Keratinocyte (primary cell): Measurements from ENCODE around the gene HS3ST3A1. TPM values are rescaled to one million over a fixed set of nuclear protein-coding genes. Genes with fewer than 3 reads are reported as not detected.
A peak's percentile ranks its signal among the peaks of the same experiment; 100 is the strongest.

ENCODE experiments used
- DNase-seq: peaks from one replicate; pipeline ENCODE4 v3.0.0-alpha.2; 2011; ENCODE audit warnings: low read depth, missing footprints, low spot score
- FAIRE-seq: peaks from 2 replicates; lab custom pipeline; 2011; peaks lifted over from hg19 to GRCh38; lab: Jason Lieb, UNC
- H2AFZ ChIP-seq: 2 replicates; pipeline ENCODE4 v1.6.0; 2012; ENCODE audit warnings: low read length, control low read depth, inconsistent platforms; ENCODE audit not compliant: control insufficient read depth
- H3K27ac ChIP-seq: 2 replicates; pipeline ENCODE4 v1.5.1; 2011; ENCODE audit warnings: low read length; ENCODE audit not compliant: control insufficient read depth, insufficient read depth
- H3K27me3 ChIP-seq: 3 replicates; pipeline ENCODE4 v1.6.0; 2011; ENCODE audit warnings: low read length; ENCODE audit not compliant: control insufficient read depth, insufficient read depth; ENCODE audit errors: extremely low read depth
- H3K36me3 ChIP-seq, 2 experiments: 2 replicates in 1 of 2; 3 replicates in 1 of 2; pipeline ENCODE4 v1.5.1; 2011; ENCODE audit warnings: low read length in 2 of 2, mild to moderate bottlenecking in 1 of 2; ENCODE audit not compliant: control insufficient read depth in 2 of 2, insufficient read depth in 2 of 2; ENCODE audit errors: extremely low read depth in 1 of 2
- H3K4me1 ChIP-seq: 3 replicates; pipeline ENCODE4 v1.5.1; 2011; ENCODE audit warnings: low read length; ENCODE audit not compliant: control insufficient read depth, insufficient read depth; ENCODE audit errors: extremely low read depth
- H3K4me2 ChIP-seq: 3 replicates; pipeline ENCODE4 v1.6.0; 2011; ENCODE audit warnings: low read depth, low read length; ENCODE audit not compliant: control insufficient read depth, insufficient read depth; ENCODE audit errors: extremely low read depth
- H3K4me3 ChIP-seq, 3 experiments: fragments of 200-600 bp in 1 of 3; sonication (generic) in 1 of 3; 2 replicates in 2 of 3; 3 replicates in 1 of 3; pipeline ENCODE4 v1.5.1; 2011 to 2016; ENCODE audit warnings: low read length in 3 of 3, mild to moderate bottlenecking in 3 of 3, control low read depth in 2 of 3, inconsistent platforms in 1 of 3, low read depth in 1 of 3, mixed read lengths in 1 of 3, mixed run types in 1 of 3, moderate library complexity in 1 of 3; ENCODE audit not compliant: control insufficient read depth in 2 of 3, insufficient read depth in 2 of 3; ENCODE audit errors: extremely low read depth in 1 of 3
- H3K79me2 ChIP-seq: 2 replicates; pipeline ENCODE4 v1.6.0; 2012; ENCODE audit warnings: low read length; ENCODE audit not compliant: control insufficient read depth, insufficient read depth
- H3K9ac ChIP-seq: 3 replicates; pipeline ENCODE4 v1.6.0; 2011; ENCODE audit warnings: low read length; ENCODE audit not compliant: control insufficient read depth, insufficient read depth; ENCODE audit errors: extremely low read depth
- H3K9me1 ChIP-seq: 3 replicates; pipeline ENCODE4 v1.6.0; 2011; ENCODE audit warnings: low read length; ENCODE audit not compliant: control insufficient read depth, insufficient read depth; ENCODE audit errors: extremely low read depth
- H3K9me3 ChIP-seq: 2 replicates; pipeline ENCODE4 v1.5.1; 2012; ENCODE audit warnings: low read depth, low read length; ENCODE audit not compliant: control insufficient read depth
- H4K20me1 ChIP-seq: 3 replicates; pipeline ENCODE4 v1.6.0; 2011; ENCODE audit warnings: low read length; ENCODE audit not compliant: control insufficient read depth, insufficient read depth; ENCODE audit errors: extremely low read depth
- EZH2 ChIP-seq: IDR thresholded peaks from one replicate; pipeline ENCODE4 v1.6.1; 2012; ENCODE audit warnings: inconsistent platforms, mild to moderate bottlenecking, low read length, moderate library complexity
- dilution Hi-C: fragments of 300-500 bp; cut with MboI; formaldehyde crosslinking; loops from one replicate; pipeline ENCODE4 v1.7.0; 2020; ENCODE audit warnings: low sequenced_read_pairs; ENCODE audit not compliant: extremely low pct_ligation_motif_present
- polyA plus RNA-seq, 5 experiments: library from polyadenylated mRNA; depleted of rRNA in 3 of 5; stranded (reverse) in 3 of 5; stranded (forward) in 1 of 5; unstranded in 1 of 5; fragments of >200 nt; gene quantifications; 1 replicate in 1 of 5; 2 replicates in 3 of 5; 3 replicates in 1 of 5; pipeline versions ENCODE4 v1.2.1 to v1.2.3, GENCODE V29; 2011 to 2012; ENCODE audit warnings: missing spikeins in 2 of 5, low read depth in 1 of 5, low replicate concordance in 1 of 5
- TF ChIP-seq, protein P1 (sequence below), 3 experiments: IDR thresholded peaks in 1 of 3; conservative IDR thresholded peaks in 1 of 3; optimal IDR thresholded peaks in 1 of 3; 2 replicates in 2 of 3; 3 replicates in 1 of 3; pipeline versions ENCODE3 to v1.5.1; 2011; ENCODE audit warnings: low read length in 3 of 3, mild to moderate bottlenecking in 3 of 3, moderate library complexity in 2 of 3, control low read depth in 1 of 3, inconsistent platforms in 1 of 3; ENCODE audit not compliant: insufficient read depth in 2 of 3; ENCODE audit errors: extremely low read depth in 1 of 3

Gene HS3ST3A1
- polyA plus RNA-seq, 1 donor (not counting 4 experiments of a cell fraction or from before 2014, with no cell fraction given): 0.04 TPM

DNA sequence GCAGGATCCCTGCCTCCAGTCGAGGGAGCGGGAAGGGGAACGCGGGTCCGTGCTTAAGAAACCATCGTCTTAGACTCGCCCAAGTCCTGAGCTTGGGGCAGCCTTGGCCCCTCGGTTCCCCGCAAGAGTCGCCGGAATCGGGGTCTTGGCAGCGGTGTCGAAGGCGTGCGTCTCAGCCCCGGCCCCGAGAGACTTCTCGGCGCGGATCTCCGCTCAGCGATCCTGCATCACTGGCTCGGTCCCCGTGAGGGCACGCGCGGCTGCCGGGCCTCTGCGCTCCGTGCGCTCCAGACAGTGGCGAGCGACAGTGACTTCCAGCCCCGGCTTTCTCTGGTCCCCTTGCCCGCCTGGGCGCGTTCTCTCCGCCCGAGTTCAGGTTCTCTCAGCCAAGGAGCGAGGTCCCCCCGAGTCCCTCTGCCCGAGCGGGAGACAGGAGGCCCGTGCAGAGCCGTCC, 380 bp downstream of the HS3ST3A1 start:
- Histone ChIP-seq H3K9me1 (no peaks in the 10 kb centered on the region), H3K79me2 (no peaks in the 10 kb centered on the region), H3K4me2 (peak overlapping the region; percentile 77), H3K36me3 (no peaks in the 10 kb centered on the region), H3K27ac (no peak overlapping the region), H3K4me3 (peak overlapping the region; percentile 41 to 51 (median 49)), H2AFZ (peak overlapping the region; percentile 69), H3K4me1 (no peaks in the 10 kb centered on the region), H3K9ac (peak overlapping the region; percentile 15), H3K27me3 (peaks cover 35% of the 10 kb centered on the region), H3K9me3 (no peaks in the 10 kb centered on the region), H4K20me1 (no peaks in the 10 kb centered on the region)
- DNase-seq: no peak
- no peak for FAIRE-seq
- TF ChIP-seq EZH2: peak; percentile 86
- TF ChIP-seq, protein P1, sequence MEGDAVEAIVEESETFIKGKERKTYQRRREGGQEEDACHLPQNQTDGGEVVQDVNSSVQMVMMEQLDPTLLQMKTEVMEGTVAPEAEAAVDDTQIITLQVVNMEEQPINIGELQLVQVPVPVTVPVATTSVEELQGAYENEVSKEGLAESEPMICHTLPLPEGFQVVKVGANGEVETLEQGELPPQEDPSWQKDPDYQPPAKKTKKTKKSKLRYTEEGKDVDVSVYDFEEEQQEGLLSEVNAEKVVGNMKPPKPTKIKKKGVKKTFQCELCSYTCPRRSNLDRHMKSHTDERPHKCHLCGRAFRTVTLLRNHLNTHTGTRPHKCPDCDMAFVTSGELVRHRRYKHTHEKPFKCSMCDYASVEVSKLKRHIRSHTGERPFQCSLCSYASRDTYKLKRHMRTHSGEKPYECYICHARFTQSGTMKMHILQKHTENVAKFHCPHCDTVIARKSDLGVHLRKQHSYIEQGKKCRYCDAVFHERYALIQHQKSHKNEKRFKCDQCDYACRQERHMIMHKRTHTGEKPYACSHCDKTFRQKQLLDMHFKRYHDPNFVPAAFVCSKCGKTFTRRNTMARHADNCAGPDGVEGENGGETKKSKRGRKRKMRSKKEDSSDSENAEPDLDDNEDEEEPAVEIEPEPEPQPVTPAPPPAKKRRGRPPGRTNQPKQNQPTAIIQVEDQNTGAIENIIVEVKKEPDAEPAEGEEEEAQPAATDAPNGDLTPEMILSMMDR (optimal IDR thresholded peaks at IDR 0.05 in 1 of 3, IDR thresholded peaks at IDR 0.05 in 1 of 3, conservative IDR thresholded peaks at IDR 0.05 in 1 of 3; ENCODE audit: extremely low read depth in 1 of 3, insufficient read depth in 2 of 3, low read length in 3 of 3): no peak
- dilution Hi-C loops: no loop called here

DNA sequence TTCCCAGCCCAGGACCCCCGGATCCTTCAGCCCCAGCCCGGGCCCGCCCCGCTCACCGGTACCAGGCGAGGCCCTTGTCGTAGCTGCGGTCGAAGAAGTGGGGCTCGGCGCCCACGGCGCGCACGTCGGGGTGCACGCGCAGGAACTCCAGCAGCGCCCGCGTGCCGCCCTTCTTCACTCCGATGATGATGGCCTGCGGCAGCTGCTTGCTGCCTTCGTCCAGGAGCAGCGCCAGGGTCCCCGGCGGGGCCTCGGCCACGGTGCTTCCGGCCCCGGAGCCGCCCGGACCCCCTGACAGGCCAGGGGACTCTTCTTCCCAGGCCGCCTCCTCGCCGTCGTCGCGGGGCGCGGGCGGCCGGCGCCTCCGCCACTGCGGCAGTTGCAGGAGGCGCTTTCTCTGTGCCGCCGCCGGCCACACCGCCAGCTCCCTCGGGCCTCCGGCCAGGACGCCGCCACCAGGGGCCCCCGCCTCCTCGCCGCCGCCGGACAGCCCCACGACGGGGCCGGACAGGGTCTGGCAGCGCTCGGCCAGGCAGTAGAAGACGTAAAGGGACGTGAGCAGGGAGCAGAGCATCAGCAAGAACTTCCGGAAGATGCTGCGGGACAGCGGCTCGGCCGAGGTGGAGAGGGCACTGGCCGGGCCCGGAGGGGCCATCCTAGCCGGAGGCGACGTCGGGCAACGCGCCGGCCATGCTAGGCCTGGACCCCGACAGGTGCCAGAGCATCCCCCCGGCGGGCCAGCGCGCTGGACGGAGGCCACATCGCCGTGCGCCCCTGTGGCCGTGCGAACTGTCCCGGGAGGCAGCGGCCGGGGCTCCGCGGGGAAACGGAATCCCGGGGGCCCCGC, 1.0 kb downstream of the HS3ST3A1 start:
- TF ChIP-seq, protein P1 (optimal IDR thresholded peaks at IDR 0.05 in 1 of 3, IDR thresholded peaks at IDR 0.05 in 1 of 3, conservative IDR thresholded peaks at IDR 0.05 in 1 of 3; ENCODE audit: extremely low read depth in 1 of 3, insufficient read depth in 2 of 3, low read length in 3 of 3): no peak
- peak; percentile 83 for TF ChIP-seq EZH2
- Histone ChIP-seq H3K9me3 (no peaks in the 10 kb centered on the region), H2AFZ (peak overlapping the region; percentile 69), H3K27ac (no peak overlapping the region), H3K9ac (no peak overlapping the region), H3K79me2 (no peaks in the 10 kb centered on the region), H3K27me3 (peaks cover 35% of the 10 kb centered on the region), H3K36me3 (no peaks in the 10 kb centered on the region), H3K4me3 (peak overlapping the region; percentile 41 to 51 (median 49)), H3K4me2 (peak overlapping the region; percentile 77), H3K4me1 (no peaks in the 10 kb centered on the region), H4K20me1 (no peaks in the 10 kb centered on the region), H3K9me1 (no peaks in the 10 kb centered on the region)
- dilution Hi-C loops: no loop called here
- FAIRE-seq (no peak), DNase-seq (no peak)
